OCI-LY3 (cell line): Measurements from ENCODE around the gene SULF2.

Experiments
- CTCF ChIP-seq: fragments of 200-600, 300-600 bp; sonication (generic); IDR thresholded peaks from 2 replicates; pipeline ENCODE4 v1.5.1; 2014; ENCODE audit warnings: antibody characterized with exemption, low read length, low read depth
- EZH2phosphoT487 ChIP-seq: fragments of 200-600 bp; shearing (Covaris generic); IDR thresholded peaks from 2 replicates; pipeline ENCODE4 v1.6.1; 2018; ENCODE audit warnings: antibody characterized with exemption, mixed run types, low read depth

- no peak for TF ChIP-seq CTCF
- TF ChIP-seq EZH2phosphoT487 = no peak
These were observed 57.3 kb downstream of the SULF2 start for GRCh38 chr20:47727909-47728361.
